ENCODE data around the gene FOXE1. TPM values are rescaled to one million over a fixed set of nuclear protein-coding genes. Genes with fewer than 3 reads are reported as not detected.

FOXE1 gene
- 0.07 TPM in 1 of 2 replicates, not detected in the other for total RNA-seq

GRCh38 chr9:97853056-97853843 is at the start of gene FOXE1:
FOXE1 (plus strand) TSS chr9:97853226; CDS start chr9:97853915, 689 bp downstream.

Other genes with a start within 250 kb of the FOXE1 start
- gene TSTD2, start 219.9 kb upstream of the FOXE1 start, total RNA-seq = 17.3 and 21.4 TPM in 2 replicates
- gene NCBP1, start 219.4 kb upstream of the FOXE1 start, total RNA-seq = 34.8 and 37.2 TPM in 2 replicates
- gene XPA, start 155.9 kb upstream of the FOXE1 start, total RNA-seq = 5.2 and 6.2 TPM in 2 replicates
- gene TRMO, start 69.3 kb downstream of the FOXE1 start, total RNA-seq = 12.1 and 13.0 TPM in 2 replicates
- not detected in 2 replicates for gene HEMGN, start 84.9 kb downstream of the FOXE1 start, total RNA-seq
- 9.2 and 12.9 TPM in 2 replicates for gene ANP32B, start 130.1 kb downstream of the FOXE1 start, total RNA-seq
- 39.6 and 42.0 TPM in 2 replicates for gene NANS, start 203.5 kb downstream of the FOXE1 start, total RNA-seq